GM19397 (cell line): ENCODE measurements around the gene GAGE12H.
"Not testable (repeated sequence)": the region's sequence is repeated elsewhere in the genome, so short reads cannot be mapped to it uniquely, and the experiment has no call there.

Experiments
- ATAC-seq: cut with Tn5 transposase; IDR thresholded peaks from one replicate; pipeline ENCODE4 v1.9.1; 2021; ENCODE audit warnings: mild to moderate bottlenecking, moderate library complexity; ENCODE audit not compliant: unreplicated experiment

Gene GAGE12H, protein sequence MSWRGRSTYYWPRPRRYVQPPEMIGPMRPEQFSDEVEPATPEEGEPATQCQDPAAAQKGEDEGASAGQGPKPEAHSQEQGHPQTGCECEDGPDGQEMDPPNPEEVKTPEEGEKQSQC

DNA sequence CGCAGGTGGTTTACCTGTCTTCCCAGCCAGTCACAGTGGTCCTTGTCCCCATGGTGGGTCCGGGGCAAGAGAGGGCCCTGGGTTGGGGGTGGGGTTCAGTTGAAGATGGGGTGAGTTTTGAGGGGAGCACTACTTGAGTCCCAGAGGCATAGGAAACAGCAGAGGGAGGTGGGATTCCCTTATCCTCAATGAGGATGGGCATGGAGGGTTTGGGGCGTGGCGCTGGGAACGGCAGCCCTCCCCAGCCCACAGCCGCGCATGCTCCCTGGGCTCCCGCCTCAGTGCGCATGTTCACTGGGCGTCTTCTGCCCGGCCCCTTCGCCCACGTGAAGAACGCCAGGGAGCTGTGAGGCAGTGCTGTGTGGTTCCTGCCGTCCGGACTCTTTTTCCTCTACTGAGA is at the start of gene GAGE12H:
Gene GAGE12H, plus strand, starts transcription at position 301 of the 400 bp plus-strand sequence. CDS start 1,155 bp downstream, outside the sequence.
- not testable (repeated sequence) for ATAC-seq

DNA sequence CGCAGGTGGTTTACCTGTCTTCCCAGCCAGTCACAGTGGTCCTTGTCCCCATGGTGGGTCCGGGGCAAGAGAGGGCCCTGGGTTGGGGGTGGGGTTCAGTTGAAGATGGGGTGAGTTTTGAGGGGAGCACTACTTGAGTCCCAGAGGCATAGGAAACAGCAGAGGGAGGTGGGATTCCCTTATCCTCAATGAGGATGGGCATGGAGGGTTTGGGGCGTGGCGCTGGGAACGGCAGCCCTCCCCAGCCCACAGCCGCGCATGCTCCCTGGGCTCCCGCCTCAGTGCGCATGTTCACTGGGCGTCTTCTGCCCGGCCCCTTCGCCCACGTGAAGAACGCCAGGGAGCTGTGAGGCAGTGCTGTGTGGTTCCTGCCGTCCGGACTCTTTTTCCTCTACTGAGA is 47.9 kb upstream of the GAGE12H start, which contains the start of gene GAGE12C:
Gene GAGE12C, plus strand, starts transcription at position 301 of the 400 bp plus-strand sequence. CDS start 1,155 bp downstream, outside the sequence.
- not testable (repeated sequence) for ATAC-seq

DNA sequence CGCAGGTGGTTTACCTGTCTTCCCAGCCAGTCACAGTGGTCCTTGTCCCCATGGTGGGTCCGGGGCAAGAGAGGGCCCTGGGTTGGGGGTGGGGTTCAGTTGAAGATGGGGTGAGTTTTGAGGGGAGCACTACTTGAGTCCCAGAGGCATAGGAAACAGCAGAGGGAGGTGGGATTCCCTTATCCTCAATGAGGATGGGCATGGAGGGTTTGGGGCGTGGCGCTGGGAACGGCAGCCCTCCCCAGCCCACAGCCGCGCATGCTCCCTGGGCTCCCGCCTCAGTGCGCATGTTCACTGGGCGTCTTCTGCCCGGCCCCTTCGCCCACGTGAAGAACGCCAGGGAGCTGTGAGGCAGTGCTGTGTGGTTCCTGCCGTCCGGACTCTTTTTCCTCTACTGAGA is 38.3 kb upstream of the GAGE12H start, which contains the start of gene GAGE12D:
Gene GAGE12D, plus strand, starts transcription at position 301 of the 400 bp plus-strand sequence. CDS start 1,155 bp downstream, outside the sequence.
- not testable (repeated sequence) for ATAC-seq

DNA sequence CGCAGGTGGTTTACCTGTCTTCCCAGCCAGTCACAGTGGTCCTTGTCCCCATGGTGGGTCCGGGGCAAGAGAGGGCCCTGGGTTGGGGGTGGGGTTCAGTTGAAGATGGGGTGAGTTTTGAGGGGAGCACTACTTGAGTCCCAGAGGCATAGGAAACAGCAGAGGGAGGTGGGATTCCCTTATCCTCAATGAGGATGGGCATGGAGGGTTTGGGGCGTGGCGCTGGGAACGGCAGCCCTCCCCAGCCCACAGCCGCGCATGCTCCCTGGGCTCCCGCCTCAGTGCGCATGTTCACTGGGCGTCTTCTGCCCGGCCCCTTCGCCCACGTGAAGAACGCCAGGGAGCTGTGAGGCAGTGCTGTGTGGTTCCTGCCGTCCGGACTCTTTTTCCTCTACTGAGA is 28.8 kb upstream of the GAGE12H start, which contains the start of gene GAGE12E:
Gene GAGE12E, plus strand, starts transcription at position 301 of the 400 bp plus-strand sequence. CDS start 1,155 bp downstream, outside the sequence.
- ATAC-seq: not testable (repeated sequence)

DNA sequence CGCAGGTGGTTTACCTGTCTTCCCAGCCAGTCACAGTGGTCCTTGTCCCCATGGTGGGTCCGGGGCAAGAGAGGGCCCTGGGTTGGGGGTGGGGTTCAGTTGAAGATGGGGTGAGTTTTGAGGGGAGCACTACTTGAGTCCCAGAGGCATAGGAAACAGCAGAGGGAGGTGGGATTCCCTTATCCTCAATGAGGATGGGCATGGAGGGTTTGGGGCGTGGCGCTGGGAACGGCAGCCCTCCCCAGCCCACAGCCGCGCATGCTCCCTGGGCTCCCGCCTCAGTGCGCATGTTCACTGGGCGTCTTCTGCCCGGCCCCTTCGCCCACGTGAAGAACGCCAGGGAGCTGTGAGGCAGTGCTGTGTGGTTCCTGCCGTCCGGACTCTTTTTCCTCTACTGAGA is 19.2 kb upstream of the GAGE12H start, which contains the start of gene GAGE12F:
Gene GAGE12F, plus strand, starts transcription at position 301 of the 400 bp plus-strand sequence. CDS start 1,155 bp downstream, outside the sequence.
- ATAC-seq: not testable (repeated sequence)

DNA sequence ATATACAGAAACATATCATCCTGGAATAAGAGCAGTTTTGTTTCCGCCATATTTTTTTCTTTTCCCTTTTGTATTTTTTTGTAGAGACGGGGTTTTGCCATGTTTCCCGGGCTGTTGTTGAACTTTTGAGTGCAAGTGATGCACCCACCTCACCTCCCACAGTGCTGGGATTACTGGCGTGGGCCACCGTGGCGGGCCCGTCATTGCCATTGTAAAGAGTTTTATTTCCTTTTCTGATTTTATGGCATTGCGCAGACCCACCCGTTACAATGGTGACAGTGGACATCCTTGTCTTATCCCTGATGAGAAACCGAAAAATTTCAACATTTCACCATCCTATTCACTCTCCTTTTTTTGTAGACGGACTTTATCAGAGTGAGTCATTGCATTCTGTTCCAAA is 11.0 kb upstream of the GAGE12H start:
- ATAC-seq: not testable (repeated sequence)

DNA sequence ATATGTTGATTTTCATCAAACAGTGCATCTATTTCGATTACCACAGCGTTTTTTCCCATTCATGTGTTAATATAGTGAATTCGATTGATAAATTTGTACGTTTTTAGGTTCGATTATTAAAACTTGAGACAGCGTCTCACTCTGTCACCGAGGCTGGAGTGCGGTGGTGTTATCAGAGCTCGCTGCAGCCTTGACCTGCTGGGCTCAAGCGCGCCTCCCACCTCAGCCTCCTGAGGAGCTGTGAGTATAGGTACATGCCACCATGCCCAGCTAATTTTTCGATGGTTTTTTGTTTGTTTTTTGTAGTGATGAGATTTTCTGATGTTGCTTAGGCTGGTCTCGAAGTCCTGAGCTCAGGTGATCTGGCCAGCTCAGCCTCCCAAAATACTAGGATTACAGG is 10.6 kb upstream of the GAGE12H start:
- ATAC-seq: not testable (repeated sequence)

DNA sequence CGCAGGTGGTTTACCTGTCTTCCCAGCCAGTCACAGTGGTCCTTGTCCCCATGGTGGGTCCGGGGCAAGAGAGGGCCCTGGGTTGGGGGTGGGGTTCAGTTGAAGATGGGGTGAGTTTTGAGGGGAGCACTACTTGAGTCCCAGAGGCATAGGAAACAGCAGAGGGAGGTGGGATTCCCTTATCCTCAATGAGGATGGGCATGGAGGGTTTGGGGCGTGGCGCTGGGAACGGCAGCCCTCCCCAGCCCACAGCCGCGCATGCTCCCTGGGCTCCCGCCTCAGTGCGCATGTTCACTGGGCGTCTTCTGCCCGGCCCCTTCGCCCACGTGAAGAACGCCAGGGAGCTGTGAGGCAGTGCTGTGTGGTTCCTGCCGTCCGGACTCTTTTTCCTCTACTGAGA is 9.6 kb upstream of the GAGE12H start, which contains the start of gene GAGE12G:
Gene GAGE12G, plus strand, starts transcription at position 301 of the 400 bp plus-strand sequence. CDS start 1,155 bp downstream, outside the sequence.
- ATAC-seq: not testable (repeated sequence)

DNA sequence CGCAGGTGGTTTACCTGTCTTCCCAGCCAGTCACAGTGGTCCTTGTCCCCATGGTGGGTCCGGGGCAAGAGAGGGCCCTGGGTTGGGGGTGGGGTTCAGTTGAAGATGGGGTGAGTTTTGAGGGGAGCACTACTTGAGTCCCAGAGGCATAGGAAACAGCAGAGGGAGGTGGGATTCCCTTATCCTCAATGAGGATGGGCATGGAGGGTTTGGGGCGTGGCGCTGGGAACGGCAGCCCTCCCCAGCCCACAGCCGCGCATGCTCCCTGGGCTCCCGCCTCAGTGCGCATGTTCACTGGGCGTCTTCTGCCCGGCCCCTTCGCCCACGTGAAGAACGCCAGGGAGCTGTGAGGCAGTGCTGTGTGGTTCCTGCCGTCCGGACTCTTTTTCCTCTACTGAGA is 9.4 kb downstream of the GAGE12H start, which contains the start of gene GAGE2A:
Gene GAGE2A, plus strand, starts transcription at position 301 of the 400 bp plus-strand sequence. CDS start 1,155 bp downstream, outside the sequence.
- not testable (repeated sequence) for ATAC-seq

DNA sequence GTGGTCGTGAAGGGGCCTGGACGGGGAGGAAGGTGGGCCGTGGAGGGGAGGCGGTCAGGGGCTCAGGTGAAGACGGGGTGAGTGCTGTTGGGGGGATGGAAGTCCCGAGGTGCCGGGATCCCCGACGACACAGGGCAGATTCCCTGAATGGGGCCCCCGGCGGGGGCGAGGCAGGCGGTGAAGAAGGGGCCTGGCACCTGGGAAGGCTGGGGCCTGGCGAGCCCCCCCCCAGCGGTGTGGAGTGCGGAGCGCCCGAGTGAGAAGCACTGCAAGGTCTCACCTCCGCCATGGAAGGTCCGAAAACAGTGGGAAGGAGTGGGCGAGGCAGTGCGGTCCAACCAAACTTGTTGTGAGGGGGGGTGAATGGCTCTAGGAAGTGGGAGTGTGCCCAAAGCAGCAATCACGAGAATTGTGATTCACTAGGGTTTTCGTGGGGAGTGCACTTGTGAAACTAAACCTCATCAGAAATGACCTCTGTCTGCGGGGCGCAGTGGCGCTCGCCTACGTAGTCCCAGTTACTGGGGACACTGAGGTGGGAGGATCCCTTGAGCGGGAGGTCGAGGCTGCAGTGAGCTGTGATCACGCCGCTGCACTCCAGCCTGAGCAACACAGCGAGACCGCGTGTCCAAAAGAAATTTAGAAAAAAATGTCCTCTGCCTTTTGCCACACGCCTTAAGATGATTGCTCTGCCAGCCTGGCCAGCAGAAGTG is 10.2 kb downstream of the GAGE12H start:
- not testable (repeated sequence) for ATAC-seq

DNA sequence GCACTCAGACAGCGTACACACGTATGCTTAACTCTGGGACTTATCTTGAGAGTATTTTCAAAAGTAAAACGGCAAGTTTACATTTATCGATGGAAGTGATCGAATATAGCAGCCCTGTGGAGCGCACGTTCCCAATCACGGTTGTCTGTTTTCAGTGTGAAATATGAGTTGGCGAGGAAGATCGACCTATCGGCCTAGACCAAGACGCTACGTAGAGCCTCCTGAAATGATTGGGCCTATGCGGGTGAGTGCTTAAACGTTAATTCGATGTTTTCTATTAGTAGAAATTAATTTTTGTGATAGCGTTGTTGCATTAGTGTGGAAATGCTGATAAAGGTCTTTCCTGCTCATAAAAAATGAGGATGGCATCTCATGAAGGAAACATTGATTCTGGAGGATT is 10.7 kb downstream of the GAGE12H start:
- not testable (repeated sequence) for ATAC-seq

DNA sequence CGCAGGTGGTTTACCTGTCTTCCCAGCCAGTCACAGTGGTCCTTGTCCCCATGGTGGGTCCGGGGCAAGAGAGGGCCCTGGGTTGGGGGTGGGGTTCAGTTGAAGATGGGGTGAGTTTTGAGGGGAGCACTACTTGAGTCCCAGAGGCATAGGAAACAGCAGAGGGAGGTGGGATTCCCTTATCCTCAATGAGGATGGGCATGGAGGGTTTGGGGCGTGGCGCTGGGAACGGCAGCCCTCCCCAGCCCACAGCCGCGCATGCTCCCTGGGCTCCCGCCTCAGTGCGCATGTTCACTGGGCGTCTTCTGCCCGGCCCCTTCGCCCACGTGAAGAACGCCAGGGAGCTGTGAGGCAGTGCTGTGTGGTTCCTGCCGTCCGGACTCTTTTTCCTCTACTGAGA is 19.0 kb downstream of the GAGE12H start, which contains the start of gene GAGE1:
Gene GAGE1, plus strand, starts transcription at position 301 of the 400 bp plus-strand sequence. CDS start 1,155 bp downstream, outside the sequence.
- not testable (repeated sequence) for ATAC-seq

DNA sequence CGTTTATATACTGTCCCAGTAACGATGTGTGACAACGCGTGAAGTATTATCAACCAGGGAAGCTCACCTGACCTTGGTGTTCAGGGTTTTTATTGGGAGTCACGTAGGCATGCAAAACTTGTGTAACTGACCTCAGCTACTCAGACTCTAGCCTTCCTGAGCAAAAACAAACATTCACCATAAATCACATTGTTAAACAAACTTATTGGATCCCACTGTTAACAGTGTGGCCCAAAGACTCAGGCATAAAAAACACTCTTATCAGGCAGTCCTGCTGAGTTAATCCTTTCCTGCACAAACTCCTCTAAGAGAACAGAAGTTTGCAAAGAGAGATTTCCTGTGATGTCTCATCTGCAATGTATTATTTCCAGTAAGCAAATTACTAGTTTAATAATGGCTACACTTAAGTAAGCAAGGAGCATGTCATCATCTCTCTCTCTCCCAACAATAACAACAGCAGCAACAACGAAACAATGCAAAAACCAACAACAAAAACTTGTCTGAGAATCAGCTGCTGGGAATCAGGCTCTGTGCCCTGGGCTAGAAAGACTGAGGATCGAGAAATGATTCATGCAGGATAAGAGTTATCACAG is 31.1 kb downstream of the GAGE12H start:
- ATAC-seq: no peak

DNA sequence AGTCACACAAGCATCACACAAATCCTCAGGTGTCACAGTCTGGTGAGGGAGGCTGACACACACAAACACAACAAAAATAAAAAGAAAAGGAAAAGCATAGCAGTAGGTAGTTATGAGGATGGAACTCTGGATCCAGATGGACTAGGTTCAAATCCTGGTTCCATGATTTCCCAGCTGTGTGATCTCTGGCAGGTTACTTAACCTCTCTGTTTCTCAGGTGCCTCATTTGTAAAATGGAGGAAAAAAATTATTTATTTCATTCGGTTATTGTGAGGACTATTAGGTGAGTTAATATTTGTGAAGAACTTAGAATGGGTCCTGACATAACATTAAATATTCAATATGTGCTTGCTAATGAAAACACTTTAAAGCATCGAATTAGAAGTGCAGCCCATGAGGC is 38.8 kb downstream of the GAGE12H start:
- no peak for ATAC-seq

DNA sequence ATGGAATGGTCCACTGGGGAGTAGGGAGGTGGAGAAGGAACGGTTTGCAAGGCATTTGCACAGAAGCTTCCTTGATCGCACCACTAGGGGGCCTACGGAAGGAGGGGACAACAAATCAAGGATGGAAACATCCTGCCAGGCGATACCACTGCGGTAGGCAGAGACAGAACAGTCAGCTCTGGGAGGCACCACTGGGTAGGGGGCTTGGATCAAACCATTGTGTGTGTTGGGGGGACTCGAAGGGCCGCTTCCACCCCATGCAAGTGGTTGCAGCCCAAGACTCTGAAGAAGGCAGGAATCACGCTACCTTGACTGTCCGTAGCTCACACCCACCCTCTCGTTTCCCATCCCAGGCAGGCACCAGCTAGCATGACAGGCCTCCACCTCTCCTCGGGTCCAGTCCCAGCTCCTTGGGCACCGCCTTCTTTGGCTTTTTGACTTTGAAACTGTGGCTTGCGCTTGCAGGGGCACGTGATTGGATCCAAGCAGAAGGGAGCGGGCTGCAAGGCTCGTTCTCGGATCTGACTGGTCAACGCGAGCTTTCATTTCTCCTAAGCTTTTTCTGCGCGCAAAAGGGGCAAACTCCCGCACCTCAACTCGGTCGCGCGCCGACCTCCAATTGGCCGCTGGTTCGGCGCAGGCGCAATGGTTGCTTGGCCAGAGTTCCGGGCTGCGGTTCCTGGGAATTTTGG is 47.5 kb downstream of the GAGE12H start:
- no peak for ATAC-seq
